HG03045 (cell line): ENCODE data around the gene EEPD1.
"Not testable (repeated sequence)": the region's sequence is repeated elsewhere in the genome, so short reads cannot be mapped to it uniquely, and the experiment has no call there.

Experiments
- ATAC-seq: cut with Tn5 transposase; IDR thresholded peaks from one replicate; pipeline ENCODE4 v1.9.1; 2021; ENCODE audit warnings: mild to moderate bottlenecking, moderate library complexity; ENCODE audit not compliant: unreplicated experiment

The EEPD1 gene

DNA sequence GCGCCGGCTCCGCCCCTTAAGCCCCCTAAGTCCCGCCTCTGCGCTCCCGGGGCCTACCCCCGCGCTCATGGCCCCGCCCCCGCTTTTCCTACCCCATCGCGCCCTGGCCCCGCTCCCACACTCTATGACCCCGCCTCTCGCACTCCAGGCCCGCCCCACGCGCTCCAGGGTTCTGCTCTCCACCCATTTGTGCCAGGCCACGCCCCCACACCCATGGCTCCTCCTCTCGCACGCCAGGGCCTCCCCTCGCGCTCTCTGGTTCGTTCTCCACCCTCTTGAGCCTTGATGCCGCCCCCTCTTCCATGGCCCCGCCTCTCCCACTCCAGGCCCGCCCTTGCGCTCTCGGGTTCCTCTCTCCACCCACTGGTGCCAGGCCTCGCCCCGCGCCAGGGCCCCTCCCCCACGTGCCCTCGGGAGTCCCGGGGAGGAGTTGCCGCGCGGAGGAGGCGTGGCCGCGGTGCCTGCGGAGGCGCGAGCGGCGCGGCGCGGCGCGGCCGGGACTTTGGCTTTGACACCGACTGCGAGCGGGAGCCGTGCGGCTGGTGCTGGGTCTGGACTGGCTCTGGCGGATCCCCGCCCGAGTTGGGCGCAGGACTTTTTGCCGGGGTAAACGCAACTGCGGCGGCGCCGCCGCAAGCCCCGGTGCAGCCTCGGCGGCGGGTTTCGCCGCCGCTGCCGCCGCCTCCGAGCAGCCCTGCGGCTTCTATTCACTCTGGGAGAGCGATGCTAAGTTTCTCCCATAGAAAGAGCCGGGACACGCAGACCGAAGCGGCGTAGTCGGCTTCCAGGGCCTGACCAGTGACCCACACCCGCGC, at the start of gene EEPD1:
Gene EEPD1, plus strand, starts transcription at position 499 of the 815 bp plus-strand sequence. CDS start 1,071 bp downstream, outside the sequence.
- ATAC-seq, result peak; percentile 95

DNA sequence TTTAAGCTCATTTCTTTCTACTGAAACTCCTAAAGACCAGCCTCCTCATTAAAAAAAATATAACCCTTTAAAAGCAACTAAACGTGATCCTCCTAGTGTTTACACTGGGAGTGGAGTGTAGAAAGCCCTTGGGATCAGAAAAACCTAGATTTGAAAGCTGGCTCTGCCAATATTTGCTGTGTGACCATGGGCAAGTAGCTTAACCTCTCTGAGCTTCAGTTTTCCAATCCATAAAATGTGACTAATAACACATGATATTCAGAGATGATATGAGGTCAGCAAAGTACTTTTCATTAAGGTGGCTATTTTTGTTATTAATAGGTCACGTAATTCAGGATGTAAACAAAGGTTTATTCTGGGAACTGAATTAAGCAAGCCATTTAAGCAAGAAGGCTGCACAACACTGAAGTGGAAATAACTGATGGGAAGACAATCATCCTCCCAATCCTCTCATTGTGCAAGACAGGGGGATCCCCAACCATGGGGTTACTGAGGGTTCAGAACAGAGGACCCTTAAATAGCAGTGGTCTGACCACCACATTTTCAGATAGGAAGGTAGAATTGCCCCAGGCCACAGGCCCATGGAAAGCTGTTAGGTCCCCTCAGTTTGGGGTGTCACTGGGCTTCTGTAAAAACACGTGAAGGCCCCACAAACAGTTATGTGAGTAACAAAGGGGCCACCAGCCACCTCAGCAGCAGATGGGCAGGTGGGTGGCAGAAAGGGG, 49.1 kb upstream of the EEPD1 start:
- no peak for ATAC-seq

DNA sequence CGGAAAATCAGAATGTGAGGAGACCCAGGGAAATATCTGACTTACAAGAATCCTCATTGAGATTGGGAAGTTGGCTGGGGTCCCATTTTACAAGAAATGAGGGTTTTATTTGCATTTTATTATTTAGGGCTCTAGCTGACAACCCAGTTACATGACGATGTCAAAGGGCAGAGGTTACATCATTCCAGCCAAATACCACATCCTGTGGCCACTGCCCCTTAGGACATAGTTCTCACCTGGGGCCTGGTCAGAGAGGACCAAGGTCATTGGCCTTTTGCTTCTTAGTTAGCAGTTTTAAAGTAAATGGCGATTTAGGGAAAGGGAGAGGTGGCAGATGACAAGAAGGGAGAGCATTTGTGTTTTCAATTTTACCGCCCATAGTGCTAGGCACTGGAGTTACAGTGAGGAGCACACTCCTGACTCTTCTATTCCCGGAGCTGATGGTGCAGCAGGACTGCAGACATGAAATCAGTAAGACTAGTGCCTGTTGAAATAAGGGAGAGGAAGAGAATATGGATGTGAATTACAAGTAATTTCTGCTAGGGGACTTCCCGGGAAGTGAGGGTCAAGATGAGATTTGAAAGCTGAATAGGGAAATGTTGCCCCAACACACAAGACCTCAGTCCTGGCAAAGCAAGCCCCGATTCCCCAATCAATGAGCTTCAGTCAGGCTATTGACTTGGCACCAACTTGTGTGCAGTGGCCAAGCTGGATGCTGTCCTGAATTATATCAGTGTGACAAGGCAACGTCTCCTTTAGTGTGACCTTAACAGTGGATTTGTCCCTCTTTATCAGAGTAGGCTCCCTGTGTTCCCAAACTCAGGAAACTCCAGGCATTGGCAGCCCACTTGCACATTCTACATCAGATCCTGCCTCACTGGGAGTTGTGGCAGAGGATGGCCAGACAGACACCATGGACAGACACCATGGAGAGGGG, 45.8 kb upstream of the EEPD1 start:
- not testable (repeated sequence) for ATAC-seq

GRCh38 chr7:36107926-36108631, 45.0 kb upstream of the EEPD1 start:
- ATAC-seq, result no peak

DNA sequence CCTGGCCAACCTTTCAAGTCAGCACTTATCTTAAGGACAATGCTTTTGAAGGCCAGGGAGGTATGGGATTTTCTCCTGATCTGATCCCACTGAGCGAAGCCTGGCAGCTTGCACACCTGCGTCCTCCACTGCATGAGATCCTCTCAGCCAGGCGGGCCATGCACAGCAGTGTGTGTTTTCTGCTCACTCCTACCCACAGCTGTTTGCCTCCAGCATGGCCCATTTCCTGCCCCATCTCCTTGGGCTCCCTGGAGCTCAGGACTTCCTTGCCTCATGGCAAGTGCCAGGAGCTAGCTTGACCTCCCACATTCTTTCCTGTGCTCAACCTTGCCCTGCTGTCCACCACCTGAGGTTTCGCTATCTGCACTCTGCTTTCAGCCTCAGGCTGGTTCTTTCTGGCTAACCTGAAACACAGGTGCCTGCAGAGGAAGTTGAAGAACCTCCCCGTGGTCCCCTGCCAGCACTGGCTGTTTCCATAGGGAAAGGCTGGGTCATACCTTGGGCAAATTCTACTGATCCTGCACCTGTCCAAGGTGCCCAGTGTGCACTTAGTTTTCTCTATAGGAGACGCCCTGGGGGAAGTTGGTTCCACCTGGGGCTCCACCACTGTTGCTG, 43.9 kb upstream of the EEPD1 start:
- no peak for ATAC-seq

DNA sequence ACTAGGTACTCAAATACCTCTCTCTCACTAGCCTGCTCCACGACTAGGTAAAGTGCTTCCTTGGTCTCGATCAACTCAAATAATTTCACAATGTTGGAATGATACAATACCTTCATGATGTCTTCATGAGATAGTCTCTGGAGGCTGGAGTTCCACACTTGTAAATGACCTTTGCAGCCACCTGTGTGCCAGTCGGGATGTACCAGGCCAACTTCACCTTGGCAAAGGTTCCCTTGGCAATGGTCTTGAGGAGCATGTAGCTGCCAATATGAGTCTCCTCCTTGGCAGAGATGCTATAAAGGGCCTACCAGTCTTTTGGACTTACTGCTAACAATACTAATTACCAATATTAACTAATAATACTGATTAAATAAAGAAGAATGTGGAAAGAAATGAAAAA, 42.5 kb upstream of the EEPD1 start:
- no peak for ATAC-seq

- ATAC-seq, result no peak
Observed at GRCh38 chr7:36112969-36113368, 40.1 kb upstream of the EEPD1 start.

GRCh38 chr7:36114355-36114754, 38.7 kb upstream of the EEPD1 start:
- ATAC-seq, result no peak

GRCh38 chr7:36115448-36116321, 37.4 kb upstream of the EEPD1 start:
- ATAC-seq, result peak; percentile 99

- no peak for ATAC-seq
Observed at GRCh38 chr7:36116347-36117202, 36.5 kb upstream of the EEPD1 start.

DNA sequence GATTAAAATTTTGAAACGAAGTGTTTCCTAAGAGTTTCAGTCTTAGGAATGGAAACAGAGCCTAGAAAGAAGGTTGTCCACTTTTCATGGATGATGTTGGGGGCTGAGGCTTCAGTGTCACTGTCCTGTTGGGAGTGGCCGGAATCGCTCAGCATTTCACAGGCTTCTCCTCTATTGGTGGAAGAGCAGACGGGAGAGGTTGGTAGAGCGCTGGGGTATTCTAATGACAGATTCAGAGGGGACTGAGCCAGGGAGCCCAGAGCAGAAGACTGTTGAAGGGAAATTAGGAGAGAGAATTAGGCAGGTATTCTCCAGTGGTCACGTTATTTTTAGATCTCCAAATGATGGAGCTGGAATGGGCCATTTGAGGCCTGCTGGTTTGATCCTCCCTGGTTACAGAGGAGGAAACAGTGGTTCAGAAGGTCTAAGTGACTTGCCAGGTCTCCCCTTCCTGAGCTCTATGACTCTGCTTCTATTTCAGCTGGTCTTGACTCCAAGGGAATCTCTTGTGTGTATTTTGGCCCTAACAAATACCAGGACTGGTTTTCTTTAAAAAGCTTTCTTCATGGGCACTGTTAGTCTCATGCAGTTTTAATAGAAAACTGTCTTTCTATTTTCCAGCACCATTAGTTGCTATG, 35.7 kb upstream of the EEPD1 start:
- no peak for ATAC-seq

GRCh38 chr7:36118344-36118743, 34.7 kb upstream of the EEPD1 start:
- no peak for ATAC-seq

DNA sequence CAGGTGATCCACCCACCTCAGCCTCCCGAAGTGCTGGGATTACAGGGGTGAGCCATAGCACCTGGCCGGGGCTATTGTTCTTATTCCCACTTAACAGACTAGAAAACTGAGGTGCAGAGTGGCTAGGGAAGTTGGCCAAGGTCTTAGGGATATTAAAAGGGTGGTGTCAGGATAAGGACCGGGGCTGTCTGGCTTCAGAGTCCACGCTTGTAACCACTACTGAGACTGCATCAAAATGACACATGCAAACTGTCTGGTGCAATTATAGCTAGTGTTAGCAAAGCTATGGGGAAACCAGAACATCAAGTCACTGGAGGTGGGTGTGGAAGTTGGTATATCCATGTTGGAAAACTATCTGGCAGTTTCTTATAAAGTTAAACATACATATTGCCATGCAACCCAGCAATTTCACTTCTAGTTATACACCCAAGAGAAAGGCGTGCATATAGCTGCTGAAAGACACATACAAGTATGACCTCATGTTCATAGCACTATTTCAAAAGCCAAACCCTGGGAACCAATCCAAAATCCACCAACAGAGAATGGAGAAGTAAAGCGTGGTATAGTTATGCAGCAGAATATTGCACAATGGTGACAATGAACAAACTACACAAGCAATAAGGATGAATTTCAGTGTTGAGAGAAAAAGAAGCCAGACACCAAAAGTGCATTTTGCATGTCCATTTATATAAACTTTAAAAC, 33.9 kb upstream of the EEPD1 start:
- no peak for ATAC-seq

GRCh38 chr7:36119983-36120646, 32.9 kb upstream of the EEPD1 start:
- ATAC-seq, result not testable (repeated sequence)

DNA sequence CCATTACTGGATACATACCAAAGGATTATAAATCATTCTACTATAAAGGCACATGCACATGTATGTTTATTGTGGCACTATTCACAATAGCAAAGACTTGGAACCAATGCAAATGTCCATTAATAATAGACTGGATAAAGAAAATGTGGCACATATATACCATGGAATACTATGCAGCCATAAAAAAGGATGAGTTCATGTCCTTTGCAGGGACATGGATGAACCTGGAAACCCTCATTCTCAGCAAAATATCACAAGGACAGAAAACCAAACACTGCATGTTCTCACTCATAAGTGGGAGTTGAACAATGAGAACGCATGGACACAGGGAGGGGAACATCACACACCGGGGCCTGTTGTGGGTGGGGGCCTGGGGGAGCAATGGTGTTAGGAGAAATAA, 27.4 kb upstream of the EEPD1 start:
- not testable (repeated sequence) for ATAC-seq

DNA sequence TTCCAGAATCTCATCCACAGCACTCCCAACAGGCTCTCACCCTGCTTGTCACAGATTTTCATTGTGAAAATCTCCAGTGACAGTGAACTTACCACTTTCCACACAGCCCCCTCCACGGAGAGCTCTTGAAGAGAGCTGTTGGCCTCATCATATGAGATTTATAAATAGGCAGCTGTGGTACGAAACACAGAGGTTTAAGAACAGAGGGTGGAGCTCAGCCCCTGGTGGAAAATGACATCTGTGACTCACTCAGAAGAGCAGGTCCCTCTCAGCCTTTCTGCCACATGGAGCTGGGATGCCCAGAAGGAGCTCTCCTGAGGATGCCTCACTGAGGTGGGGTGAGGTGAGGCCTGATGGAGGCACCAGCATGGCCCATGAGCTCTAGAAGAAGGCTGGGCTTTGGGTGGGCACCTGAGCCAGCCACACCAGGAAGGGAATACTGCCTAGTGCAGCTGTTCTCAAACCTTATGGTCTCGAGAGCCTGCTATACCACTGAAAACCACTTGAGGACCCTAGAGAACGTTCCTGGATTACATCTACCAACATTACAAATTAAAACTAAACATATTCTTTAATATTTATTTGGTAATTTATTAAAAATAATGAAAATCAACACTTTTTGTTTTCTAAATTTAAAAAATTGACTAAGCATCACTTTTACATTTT, 25.8 kb upstream of the EEPD1 start:
- no peak for ATAC-seq
